ENCODE results near the gene FTL.

The FTL gene

DNA sequence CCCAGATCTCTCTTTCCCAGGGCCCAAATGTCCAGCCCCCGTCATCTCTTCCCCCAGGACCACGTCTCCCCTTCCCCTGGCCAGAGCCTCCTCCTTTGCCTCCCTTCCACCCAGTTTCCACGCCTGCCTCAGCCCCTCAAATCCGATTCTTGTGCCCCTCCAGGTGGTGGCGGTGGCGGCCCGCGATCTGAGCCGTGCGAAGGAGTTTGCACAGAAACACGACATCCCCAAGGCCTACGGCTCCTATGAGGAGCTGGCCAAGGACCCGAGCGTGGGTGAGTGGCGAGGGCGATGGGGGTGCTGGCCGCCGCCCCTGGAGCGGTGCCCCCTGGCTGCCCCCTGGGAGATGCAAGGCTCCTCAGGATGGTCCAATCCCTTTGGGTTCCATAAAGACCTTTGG lies 30.3 kb upstream of the FTL start:
- H3K4me3 ChIP-seq (ENCODE audit: low read depth, low read length): no peak overlapping the region
- TF ChIP-seq, protein P1, sequence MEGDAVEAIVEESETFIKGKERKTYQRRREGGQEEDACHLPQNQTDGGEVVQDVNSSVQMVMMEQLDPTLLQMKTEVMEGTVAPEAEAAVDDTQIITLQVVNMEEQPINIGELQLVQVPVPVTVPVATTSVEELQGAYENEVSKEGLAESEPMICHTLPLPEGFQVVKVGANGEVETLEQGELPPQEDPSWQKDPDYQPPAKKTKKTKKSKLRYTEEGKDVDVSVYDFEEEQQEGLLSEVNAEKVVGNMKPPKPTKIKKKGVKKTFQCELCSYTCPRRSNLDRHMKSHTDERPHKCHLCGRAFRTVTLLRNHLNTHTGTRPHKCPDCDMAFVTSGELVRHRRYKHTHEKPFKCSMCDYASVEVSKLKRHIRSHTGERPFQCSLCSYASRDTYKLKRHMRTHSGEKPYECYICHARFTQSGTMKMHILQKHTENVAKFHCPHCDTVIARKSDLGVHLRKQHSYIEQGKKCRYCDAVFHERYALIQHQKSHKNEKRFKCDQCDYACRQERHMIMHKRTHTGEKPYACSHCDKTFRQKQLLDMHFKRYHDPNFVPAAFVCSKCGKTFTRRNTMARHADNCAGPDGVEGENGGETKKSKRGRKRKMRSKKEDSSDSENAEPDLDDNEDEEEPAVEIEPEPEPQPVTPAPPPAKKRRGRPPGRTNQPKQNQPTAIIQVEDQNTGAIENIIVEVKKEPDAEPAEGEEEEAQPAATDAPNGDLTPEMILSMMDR (IDR thresholded peaks at IDR 0.05; ENCODE audit: insufficient read depth, low read depth, low read length, missing control alignments): no peak
- no peak for DNase-seq (ENCODE audit: low read depth)

DNA sequence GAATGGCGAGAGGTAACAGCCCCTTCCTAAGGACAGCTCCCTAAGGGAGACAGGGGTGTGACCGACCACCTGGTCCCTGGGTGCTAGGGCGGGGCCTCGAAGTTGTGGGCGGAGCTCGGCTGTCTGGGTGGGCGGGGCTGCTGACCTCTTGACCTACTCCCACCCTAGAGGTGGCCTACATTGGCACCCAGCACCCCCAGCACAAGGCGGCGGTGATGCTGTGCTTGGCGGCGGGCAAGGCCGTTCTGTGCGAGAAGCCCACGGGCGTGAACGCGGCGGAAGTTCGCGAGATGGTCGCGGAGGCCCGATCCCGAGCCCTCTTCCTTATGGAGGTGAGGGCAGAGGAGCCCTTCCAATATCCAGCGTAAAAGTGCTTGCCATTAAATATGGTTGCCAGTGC lies 29.2 kb upstream of the FTL start:
- no peak for DNase-seq (ENCODE audit: low read depth)
- TF ChIP-seq, protein P1 (IDR thresholded peaks at IDR 0.05; ENCODE audit: insufficient read depth, low read depth, low read length, missing control alignments): no peak
- no peak overlapping the region for H3K4me3 ChIP-seq (ENCODE audit: low read depth, low read length)

DNA sequence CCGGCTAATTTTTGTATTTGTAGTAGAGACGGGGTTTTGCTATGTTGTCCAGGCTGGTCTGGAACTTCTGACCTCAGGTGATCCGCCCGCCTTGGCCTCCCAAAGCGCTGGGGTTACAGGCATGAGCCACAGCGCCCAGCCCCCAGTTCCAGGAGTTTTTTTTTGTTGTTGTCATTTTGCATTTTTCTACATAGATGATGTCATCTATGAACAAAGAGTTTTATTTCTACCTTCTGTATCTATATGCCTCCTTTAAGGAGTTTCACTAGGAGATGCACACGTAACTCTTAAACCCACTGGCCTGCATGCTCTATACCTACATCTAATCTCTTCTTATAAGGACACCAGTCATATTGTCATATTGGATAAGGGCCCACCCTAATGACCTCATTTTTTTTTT lies 26.9 kb upstream of the FTL start:
- TF ChIP-seq, protein P1 (IDR thresholded peaks at IDR 0.05; ENCODE audit: insufficient read depth, low read depth, low read length, missing control alignments): no peak
- DNase-seq (ENCODE audit: low read depth): no peak

DNA sequence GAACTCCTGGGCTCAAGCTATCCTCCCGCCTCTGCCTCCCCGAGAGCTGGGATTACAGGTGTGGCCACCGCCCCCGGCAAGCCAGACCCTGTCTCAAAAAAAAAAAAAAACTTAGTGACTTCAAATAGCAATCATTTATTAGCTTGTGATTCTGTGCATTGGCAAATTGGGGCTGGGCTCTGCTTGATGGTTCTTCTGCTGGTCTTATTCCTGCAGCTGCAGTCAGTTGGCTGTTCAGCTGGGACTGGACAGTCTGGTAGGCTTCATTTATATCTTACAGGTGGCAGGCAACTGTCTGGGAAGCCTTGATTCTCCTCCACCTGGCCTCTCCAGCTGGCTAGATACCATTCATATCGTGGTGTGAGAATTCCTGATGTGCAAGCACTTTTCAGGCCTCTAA lies 24.2 kb upstream of the FTL start:
- DNase-seq (ENCODE audit: low read depth): no peak
- TF ChIP-seq, protein P1 (IDR thresholded peaks at IDR 0.05; ENCODE audit: insufficient read depth, low read depth, low read length, missing control alignments): no peak
- no peak overlapping the region for H3K4me3 ChIP-seq (ENCODE audit: low read depth, low read length)

More for the DNA sequence above, 26.9 kb upstream of the FTL start:
- no peak overlapping the region for H3K4me3 ChIP-seq (ENCODE audit: low read depth, low read length)

DNA sequence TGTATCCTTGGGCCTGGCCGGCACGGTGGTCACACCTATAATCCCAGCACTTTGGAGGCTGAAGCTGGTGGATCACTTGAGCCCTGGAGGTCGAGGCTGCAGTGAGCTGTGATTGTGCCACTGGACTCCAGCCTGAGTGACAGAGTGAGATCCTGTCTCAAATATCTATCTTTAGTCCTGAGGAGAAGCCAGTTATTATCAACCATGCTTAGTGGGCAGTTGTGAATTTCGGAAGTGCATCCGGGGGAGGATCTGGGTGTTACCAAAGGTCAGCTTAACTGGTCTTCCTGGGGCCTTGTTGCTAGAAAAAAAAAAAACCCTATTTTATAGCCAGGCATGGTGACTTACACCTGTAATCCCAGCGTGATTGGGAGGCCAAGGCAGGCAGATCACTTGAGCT lies 22.0 kb upstream of the FTL start:
- no peak for DNase-seq (ENCODE audit: low read depth)
- TF ChIP-seq, protein P1 (IDR thresholded peaks at IDR 0.05; ENCODE audit: insufficient read depth, low read depth, low read length, missing control alignments): no peak
- no peak overlapping the region for H3K4me3 ChIP-seq (ENCODE audit: low read depth, low read length)

DNA sequence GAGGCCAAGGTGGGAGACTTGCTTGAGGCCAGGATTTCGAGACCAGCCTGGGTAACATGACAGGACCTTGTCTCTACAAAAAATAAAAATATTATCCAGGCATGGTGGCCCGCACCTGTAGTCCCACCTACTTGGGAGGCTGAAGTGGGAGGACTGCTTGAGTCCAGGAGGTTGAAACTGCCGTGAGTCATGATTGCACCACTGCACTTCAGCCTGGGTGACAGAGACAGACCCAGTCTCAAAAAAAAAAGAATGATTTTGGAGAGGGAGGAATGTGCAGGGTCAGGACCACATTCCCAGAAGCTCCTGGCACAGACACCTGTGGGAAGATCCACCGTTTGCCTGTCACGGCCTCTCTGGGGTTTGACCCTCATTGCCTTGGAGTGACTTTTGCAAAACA lies 19.7 kb upstream of the FTL start:
- TF ChIP-seq, protein P1 (IDR thresholded peaks at IDR 0.05; ENCODE audit: insufficient read depth, low read depth, low read length, missing control alignments): no peak
- DNase-seq (ENCODE audit: low read depth): no peak
- H3K4me3 ChIP-seq (ENCODE audit: low read depth, low read length): no peak overlapping the region

DNA sequence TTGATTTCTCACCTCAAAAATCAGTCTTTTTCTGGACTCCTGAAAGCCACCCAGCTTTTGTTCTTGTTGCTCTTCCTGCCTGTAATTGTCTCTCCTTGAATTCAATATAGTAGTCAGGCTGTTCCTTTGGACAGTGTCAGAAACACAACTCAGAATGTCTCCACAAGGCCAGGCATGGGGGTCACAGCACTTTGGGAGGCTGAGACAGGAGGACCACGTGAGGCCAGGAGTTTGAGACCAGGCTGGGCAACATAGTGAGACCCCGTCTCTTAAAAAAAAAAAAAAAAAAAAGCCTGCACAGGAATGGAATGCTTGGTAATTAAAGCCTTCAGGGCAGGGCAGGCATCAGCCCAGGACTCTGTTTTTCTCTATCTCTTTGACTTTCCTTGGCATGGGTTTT lies 19.3 kb upstream of the FTL start:
- H3K4me3 ChIP-seq (ENCODE audit: low read depth, low read length): no peak overlapping the region
- TF ChIP-seq, protein P1 (IDR thresholded peaks at IDR 0.05; ENCODE audit: insufficient read depth, low read depth, low read length, missing control alignments): no peak
- no peak for DNase-seq (ENCODE audit: low read depth)
